Measurements from ENCODE around the gene ZNF662. TPM values are rescaled to one million over a fixed set of nuclear protein-coding genes. Genes with fewer than 3 reads are reported as not detected.

Gene ZNF662
- 1 to 10 TPM; 2.5 to 2.7 TPM for total RNA-seq
- polyA plus RNA-seq (2013, experiment 1 of 2), result 2.3 TPM
- 2.6 TPM for polyA plus RNA-seq (2013, experiment 2 of 2)
- total RNA-seq, result 0 to 17.7 (median 2.3) reads per million in 172 experiments

DNA sequence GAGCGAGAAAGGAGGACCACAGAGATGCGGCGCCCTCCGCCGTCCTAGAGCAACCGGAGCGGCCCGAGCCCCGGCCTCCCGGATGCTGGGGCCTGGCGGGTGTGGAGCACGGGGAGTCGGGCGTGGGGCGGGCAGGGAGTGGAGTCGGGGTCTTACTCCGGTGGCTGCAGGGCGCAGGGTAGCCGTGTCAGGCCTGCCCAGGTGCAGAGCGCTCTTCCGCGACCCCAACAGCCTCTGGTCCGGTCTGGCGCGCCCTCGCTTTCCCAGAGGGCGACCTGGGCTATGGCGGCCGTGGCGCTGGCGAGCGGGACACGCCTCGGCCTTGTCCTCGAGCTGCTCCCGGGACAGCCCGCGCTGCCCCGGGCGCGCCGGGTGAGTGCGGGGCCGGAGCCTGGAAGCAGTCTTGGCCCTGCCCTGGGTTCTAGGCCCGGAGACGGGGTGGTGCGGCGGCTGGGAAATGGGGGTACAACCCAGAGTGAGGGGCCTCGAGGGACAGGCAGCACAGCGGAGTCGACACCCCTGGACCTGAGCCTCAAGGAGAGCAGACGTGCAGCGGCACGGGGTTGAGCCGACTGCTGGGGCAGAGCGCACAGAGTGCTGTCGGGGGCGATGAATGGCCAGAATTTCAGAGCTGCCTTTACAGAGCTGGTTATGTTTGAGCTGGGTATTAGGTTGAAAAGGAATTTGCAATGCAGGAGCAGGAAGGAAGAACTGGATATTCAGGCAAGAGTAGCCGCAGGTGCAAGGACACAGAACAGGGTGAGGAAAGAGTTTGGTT lies at the start of gene ZNF662:
TSS of gene ZNF662 (plus strand) at position 73 of the 778 bp plus-strand sequence. CDS start 1,973 bp downstream, outside the sequence.
- CTCF ChIA-PET, result no interaction called here
- peaks cover 14% of the 10 kb centered on the region for H3K4me1 ChIP-seq (ENCODE audit: insufficient read depth, low read length)
- Mint-ChIP-seq H3K27ac (no peak within 1 kb of the TSS), H3K36me3 (ENCODE audit: low read depth) (peaks cover 27% of the 10 kb centered on the region), H3K27me3 (peaks cover 48% of the 10 kb centered on the region), H3K4me3 (peak within 1 kb of the TSS; percentile 85), H3K9me3 (peaks cover 8% of the 10 kb centered on the region), H3K4me1 (ENCODE audit: low read depth) (peaks cover 18% of the 10 kb centered on the region)
- ATAC-seq (ENCODE audit: poor library complexity) (peak; percentile 52), DNase-seq (peak in 10 of 14 experiments; percentile 0 to 41 (median 18))
- H3K4me3 ChIP-seq (ENCODE audit: low read length), result peak within 1 kb of the TSS; percentile 40
- peaks cover 0 to 22% of the 10 kb centered on the region in 2 experiments for H3K9me3 ChIP-seq (ENCODE audit: control insufficient read depth in 1 of 2, insufficient read depth in 1 of 2, low read length in 2 of 2)
- no peak within 1 kb of the TSS for H3K27ac ChIP-seq (ENCODE audit: low read depth in 1 of 2, low read length in 2 of 2)
- no peak for TF ChIP-seq CTCF (IDR thresholded peaks at IDR 0.05)
- no peaks in the 10 kb centered on the region for H3K36me3 ChIP-seq (ENCODE audit: insufficient read depth, low read length)
- intact Hi-C loops (cut with DNase I, micrococcal nuclease), result no loop called here
- peaks cover 18 to 23% of the 10 kb centered on the region in 2 experiments for H3K27me3 ChIP-seq (ENCODE audit: control insufficient read depth in 1 of 2, insufficient read depth in 2 of 2, low read length in 2 of 2)
- POLR2A ChIA-PET, result no interaction called here

DNA sequence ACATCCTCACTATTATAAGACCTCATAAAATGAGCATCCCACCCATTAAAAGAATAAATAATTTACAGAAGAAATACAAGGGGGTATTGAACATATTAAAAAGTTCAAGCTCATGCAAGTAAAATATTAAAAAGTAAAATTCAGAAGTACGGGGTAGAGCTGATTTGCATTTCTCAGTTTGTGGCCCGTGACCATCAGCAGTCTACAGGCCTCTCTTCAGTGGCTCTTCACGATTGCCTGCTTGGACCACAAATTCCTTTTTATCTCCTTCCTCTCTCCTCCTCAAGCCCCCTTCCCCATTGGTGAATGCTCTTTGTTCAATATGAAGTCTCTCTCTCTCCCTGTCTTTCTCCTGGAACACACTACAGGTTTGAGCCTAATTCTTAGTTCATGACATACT lies 49.4 kb upstream of the ZNF662 start:
- Mint-ChIP-seq H3K27ac (no peak overlapping the region), H3K4me3 (no peak overlapping the region), H3K9me3 (no peaks in the 10 kb centered on the region), H3K4me1 (ENCODE audit: low read depth) (no peaks in the 10 kb centered on the region), H3K27me3 (peaks cover 19% of the 10 kb centered on the region), H3K36me3 (ENCODE audit: low read depth) (no peaks in the 10 kb centered on the region)
- no peak for ATAC-seq (ENCODE audit: poor library complexity)
- no peak overlapping the region for H3K27ac ChIP-seq (ENCODE audit: low read depth in 1 of 2, low read length in 2 of 2)
- H3K4me1 ChIP-seq (ENCODE audit: insufficient read depth, low read length), result no peaks in the 10 kb centered on the region
- TF ChIP-seq CTCF (IDR thresholded peaks at IDR 0.05), result no peak
- intact Hi-C loops (cut with DNase I, micrococcal nuclease), result no loop called here
- no peaks in the 10 kb centered on the region for H3K36me3 ChIP-seq (ENCODE audit: insufficient read depth, low read length)
- POLR2A ChIA-PET, result no interaction called here
- DNase-seq, result no peak
- CTCF ChIA-PET, result no interaction called here
- no peaks in the 10 kb centered on the region for H3K27me3 ChIP-seq (ENCODE audit: control insufficient read depth in 1 of 2, insufficient read depth in 2 of 2, low read length in 2 of 2)
- no peaks in the 10 kb centered on the region for H3K9me3 ChIP-seq (ENCODE audit: control insufficient read depth in 1 of 2, insufficient read depth in 1 of 2, low read length in 2 of 2)
- no peak overlapping the region for H3K4me3 ChIP-seq (ENCODE audit: low read length)

DNA sequence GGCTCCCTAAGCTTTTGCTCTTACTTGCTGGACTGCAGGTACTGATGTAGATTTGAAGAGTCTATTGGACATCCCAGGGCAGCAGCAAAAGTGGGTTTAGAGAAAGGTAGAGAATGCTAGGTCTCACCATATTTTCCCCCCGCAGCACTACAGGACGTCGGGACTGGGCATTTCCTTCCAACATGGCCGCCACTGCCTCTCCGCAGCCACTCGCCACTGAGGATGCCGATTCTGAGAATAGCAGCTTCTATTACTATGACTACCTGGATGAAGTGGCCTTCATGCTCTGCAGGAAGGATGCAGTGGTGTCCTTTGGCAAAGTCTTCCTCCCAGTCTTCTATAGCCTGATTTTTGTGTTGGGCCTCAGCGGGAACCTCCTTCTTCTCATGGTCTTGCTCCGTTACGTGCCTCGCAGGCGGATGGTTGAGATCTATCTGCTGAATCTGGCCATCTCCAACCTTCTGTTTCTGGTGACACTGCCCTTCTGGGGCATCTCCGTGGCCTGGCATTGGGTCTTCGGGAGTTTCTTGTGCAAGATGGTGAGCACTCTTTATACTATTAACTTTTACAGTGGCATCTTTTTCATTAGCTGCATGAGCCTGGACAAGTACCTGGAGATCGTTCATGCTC lies 41.5 kb upstream of the ZNF662 start:
- ChIA-PET CTCF (no interaction called here), POLR2A (no interaction called here)
- H3K4me3 Mint-ChIP-seq, result no peak overlapping the region
- no peak overlapping the region for H3K27ac ChIP-seq (ENCODE audit: low read depth in 1 of 2, low read length in 2 of 2)
- no peaks in the 10 kb centered on the region for H3K4me1 Mint-ChIP-seq (ENCODE audit: low read depth)
- no peaks in the 10 kb centered on the region for H3K9me3 Mint-ChIP-seq
- no peaks in the 10 kb centered on the region for H3K27me3 ChIP-seq (ENCODE audit: control insufficient read depth in 1 of 2, insufficient read depth in 2 of 2, low read length in 2 of 2)
- H3K9me3 ChIP-seq (ENCODE audit: control insufficient read depth in 1 of 2, insufficient read depth in 1 of 2, low read length in 2 of 2), result no peaks in the 10 kb centered on the region
- no peak overlapping the region for H3K4me3 ChIP-seq (ENCODE audit: low read length)
- TF ChIP-seq CTCF (IDR thresholded peaks at IDR 0.05), result no peak
- no peaks in the 10 kb centered on the region for H3K36me3 ChIP-seq (ENCODE audit: insufficient read depth, low read length)
- ATAC-seq (ENCODE audit: poor library complexity), result no peak
- H3K36me3 Mint-ChIP-seq (ENCODE audit: low read depth), result no peaks in the 10 kb centered on the region
- peaks cover 6% of the 10 kb centered on the region for H3K27me3 Mint-ChIP-seq
- DNase-seq, result no peak
- no peak overlapping the region for H3K27ac Mint-ChIP-seq
- intact Hi-C loops (cut with DNase I, micrococcal nuclease), result no loop called here
- no peaks in the 10 kb centered on the region for H3K4me1 ChIP-seq (ENCODE audit: insufficient read depth, low read length)

Data from CD4-positive, alpha-beta T cell (primary cell).